GM12874 (cell line): ENCODE data around the gene ATG4B.

ENCODE experiments used
- TF ChIP-seq, protein P1 (sequence below): IDR thresholded peaks from 2 replicates; pipeline ENCODE4 v1.5.1; 2011; ENCODE audit warnings: low read depth, mild to moderate bottlenecking, control low read depth, low read length, moderate library complexity; ENCODE audit not compliant: insufficient read depth

ATG4B gene

DNA sequence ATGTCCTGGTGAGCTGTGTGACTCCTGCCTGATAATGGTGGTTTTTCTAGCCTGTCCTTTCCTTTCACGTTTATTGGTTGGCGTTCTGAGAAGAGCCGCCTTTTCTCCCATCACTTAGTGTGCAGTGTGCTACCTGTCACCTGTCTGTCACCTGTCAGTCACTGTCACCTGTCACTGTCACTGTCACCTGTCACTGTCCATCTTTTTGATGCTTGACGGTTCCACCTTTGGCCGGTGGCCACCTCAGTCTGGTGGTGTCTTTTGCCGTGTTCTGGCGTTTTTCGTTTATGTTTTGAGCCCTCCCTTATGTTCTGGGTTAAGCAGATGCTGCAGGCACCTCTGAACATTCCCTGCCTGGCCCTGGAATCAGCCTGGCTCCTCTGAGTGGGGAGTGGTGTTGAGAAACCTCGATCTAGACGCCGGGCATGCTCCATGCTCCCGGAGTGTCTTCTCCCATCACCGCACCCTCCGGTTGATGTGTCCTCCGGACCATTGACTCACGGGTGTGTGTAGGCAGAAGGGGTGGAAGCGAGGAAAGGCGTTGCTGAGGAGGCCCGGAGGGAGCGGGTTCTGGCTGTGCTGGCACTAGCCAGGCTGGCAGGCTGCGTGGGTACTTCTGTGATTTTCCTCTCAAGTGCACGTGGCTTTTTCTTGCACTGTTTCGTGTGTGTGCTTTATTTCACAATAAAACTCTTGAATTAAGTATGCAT is 28.4 kb downstream of the ATG4B start:
- TF ChIP-seq, protein P1, sequence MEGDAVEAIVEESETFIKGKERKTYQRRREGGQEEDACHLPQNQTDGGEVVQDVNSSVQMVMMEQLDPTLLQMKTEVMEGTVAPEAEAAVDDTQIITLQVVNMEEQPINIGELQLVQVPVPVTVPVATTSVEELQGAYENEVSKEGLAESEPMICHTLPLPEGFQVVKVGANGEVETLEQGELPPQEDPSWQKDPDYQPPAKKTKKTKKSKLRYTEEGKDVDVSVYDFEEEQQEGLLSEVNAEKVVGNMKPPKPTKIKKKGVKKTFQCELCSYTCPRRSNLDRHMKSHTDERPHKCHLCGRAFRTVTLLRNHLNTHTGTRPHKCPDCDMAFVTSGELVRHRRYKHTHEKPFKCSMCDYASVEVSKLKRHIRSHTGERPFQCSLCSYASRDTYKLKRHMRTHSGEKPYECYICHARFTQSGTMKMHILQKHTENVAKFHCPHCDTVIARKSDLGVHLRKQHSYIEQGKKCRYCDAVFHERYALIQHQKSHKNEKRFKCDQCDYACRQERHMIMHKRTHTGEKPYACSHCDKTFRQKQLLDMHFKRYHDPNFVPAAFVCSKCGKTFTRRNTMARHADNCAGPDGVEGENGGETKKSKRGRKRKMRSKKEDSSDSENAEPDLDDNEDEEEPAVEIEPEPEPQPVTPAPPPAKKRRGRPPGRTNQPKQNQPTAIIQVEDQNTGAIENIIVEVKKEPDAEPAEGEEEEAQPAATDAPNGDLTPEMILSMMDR = no peak

DNA sequence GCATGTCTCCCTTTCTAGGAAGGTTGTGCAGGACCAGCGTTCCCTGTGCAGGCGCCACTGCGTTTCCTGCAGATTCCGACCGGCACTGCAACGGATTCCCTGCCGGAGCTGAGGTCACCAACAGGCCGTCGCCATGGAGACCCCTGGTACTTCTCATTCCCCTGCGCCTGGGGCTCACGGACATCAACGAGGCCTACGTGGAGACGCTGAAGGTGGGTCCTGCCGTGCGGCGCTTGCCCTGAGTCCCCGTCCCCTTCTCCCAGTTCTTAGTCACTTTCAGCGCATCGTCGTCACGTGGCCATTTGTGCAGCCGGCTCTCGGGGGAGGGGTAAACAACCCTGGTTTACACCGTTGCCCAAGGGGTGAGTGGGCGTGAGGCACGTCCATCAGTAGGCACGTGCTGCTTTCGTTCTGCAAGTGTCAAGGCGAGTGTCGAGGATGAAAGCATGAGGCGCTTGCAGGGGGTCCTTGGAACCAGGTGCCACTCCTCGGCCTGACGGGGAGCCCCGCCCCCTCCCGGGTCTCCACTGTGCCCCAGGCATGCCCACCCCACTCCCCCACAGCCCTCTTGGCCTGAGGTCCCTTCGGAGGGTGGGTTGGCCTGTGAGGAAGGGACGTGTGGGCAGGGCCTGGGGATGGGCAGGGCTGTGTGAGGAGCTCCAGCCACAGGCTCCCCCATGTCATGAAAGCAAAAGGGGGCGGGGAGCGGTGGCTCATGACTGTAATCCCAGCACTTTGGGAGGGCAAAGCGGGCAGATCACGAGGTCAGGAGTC is 29.3 kb downstream of the ATG4B start:
- TF ChIP-seq, protein P1 = no peak

DNA sequence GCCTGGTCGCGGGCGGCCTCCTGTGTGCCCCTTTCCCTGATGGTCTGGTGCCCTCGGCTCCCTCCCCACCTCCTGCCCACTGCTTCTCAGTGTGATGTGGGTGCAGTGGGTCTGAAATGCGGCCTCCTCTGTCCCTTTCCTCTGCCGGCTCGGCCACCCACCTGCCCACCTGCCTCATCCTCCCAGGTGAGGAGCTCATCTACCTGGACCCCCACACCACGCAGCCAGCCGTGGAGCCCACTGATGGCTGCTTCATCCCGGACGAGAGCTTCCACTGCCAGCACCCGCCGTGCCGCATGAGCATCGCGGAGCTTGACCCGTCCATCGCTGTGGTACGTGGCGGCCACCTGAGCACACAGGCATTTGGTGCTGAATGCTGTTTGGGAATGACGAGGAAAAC is 30.9 kb downstream of the ATG4B start:
- TF ChIP-seq, protein P1 = no peak

DNA sequence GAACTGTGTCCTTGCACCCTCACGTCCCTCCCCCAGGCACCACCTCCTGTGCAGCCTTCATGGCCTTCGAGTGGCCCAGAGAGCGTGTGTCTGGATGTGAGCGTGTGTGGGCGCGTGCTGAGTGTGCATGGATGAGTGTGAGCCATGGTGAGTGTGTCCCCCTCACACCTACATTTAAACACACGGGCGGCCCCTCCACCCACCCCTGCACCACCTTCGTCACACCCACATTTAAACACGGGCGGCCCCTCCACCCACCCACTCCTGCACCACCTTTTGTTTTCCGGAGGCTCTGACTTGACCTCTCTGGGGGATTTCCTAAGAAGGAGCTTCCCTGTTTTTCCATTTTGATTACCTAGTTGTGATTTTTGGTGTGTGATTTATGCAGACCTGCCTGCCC is 31.3 kb downstream of the ATG4B start:
- TF ChIP-seq, protein P1 = no peak

DNA sequence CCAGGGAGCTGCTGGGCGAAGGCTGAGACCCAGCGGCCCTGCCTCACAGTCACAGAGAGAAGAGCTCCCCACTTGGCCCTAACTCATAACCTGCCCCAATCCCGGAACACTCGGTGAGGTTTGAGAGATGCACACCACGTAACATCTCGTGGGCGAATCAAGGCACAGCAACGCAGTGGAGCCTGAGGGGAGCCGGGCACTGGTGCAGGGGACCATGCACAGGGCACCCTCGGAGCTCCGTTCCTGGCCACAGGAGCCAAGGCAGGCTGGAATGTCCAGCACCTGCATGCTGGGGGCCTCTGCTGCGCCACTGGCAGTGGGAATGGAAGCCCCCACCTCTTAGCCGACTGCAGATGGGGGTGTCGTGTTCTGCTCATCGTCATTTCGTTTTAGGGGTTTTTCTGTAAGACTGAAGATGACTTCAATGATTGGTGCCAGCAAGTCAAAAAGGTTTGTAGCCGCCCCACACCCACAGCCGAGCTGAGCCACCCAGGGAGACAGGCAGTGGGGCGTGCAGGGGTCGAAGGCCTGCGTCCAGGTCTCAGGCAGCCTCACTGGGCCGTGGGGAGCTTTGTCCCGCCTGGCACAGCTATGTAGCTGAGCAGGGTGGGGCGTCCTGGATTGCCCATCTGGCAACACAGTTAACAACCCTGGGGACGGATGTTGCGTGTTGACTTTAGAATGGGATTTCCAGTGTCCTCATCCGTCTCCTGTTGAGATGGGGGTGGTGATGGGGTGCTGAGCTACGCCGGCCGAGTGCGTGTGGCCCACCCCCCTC is 33.0 kb downstream of the ATG4B start:
- TF ChIP-seq, protein P1 = no peak

DNA sequence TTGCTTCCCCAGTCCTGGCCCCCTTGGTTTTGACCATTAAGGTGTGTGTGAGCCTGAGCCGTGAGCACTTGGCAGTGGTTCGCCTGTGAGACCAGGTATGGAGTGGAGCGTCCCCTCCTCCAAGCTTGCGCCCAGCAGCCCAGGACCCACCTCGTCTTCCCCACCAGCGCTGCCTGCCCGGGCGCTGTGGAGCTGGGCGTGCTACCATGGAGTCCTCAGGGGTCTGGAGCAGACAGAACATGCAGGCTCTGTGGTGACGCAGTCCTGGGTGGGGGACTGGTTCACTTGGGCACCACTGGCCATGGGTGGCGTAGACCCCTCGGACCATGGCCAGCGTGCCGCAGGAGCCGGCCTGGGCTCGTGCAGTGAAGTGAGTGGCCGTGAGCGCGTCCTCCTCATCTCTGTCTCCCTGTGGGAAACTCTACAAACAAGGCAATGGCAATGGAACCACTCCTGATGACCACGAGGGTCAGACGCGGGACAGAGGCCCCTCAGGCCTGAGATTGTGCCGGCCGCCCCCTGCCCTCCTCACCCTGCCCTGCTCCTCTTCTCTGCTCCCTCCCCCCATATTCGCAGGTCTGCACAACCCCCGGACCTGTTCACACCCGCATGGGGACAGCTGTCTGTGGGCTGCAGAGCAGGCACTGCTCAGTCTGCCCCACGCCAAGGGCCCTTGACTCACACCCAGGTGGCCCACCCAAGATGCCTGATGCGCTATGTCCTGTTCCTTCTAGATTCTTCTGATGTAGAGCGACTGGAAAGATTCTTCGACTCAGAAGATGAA is 34.2 kb downstream of the ATG4B start:
- TF ChIP-seq, protein P1 = no peak
